Measurements from ENCODE around the gene CDH4. TPM values are rescaled to one million over a fixed set of nuclear protein-coding genes. Genes with fewer than 3 reads are reported as not detected.

Gene CDH4
- total RNA-seq, 1 donor from 2014 or later: not detected

DNA sequence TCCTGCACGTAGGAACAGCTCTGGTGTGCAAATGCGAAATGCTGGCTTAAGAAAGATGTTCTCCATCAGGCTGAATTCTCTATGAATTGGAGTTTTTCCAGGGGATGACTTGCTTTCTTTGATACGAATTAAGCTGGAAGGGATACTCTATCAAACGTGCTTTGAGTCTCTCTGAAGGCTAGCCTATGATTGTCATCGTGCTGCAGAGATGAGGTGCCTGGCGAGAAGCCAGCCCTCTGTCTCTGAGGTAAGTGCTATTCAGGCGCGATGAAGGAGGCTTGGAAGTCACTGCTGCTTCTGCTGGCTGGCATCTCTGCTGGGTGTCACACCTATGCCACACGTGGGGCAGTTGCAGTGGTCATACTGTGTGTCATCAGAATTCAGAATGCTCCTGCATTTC is 589.9 kb downstream of the CDH4 start:
- no peak overlapping the region for H3K4me3 ChIP-seq
- intact Hi-C loops (cut with DNase I): no loop called here
- H3K4me1 ChIP-seq: no peaks in the 10 kb centered on the region
- no peak for TF ChIP-seq CTCF (IDR thresholded peaks at IDR 0.05)
- H3K27me3 ChIP-seq: no peaks in the 10 kb centered on the region
- no peak overlapping the region for H3K27ac ChIP-seq
- H3K9me3 ChIP-seq: no peaks in the 10 kb centered on the region
- no peaks in the 10 kb centered on the region for H3K36me3 ChIP-seq
- DNase-seq (ENCODE audit: low spot score in 2 of 2): no peak

DNA sequence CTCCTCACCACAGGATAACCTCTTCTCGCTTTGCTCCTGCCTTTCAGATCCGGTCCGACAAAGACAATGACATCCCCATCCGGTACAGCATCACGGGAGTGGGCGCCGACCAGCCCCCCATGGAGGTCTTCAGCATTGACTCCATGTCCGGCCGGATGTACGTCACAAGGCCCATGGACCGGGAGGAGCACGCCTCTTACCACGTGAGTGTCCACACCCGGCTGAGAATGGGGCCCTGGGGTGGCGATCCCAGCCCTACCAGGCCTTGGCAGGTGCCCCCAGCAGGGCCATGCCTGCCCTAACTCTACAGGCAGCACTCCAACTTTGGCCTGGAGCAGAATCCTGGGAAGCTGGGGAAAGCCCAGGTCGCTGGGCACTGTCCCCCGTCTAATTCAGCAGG is 592.6 kb downstream of the CDH4 start:
- Histone ChIP-seq H3K36me3 (no peaks in the 10 kb centered on the region), H3K9me3 (no peaks in the 10 kb centered on the region), H3K27me3 (no peaks in the 10 kb centered on the region), H3K27ac (no peak overlapping the region), H3K4me3 (no peak overlapping the region), H3K4me1 (no peaks in the 10 kb centered on the region)
- no peak for DNase-seq (ENCODE audit: low spot score in 2 of 2)
- intact Hi-C loops (cut with DNase I): no loop called here
- no peak for TF ChIP-seq CTCF (IDR thresholded peaks at IDR 0.05)

- DNase-seq (ENCODE audit: low spot score in 2 of 2): no peak
- no peaks in the 10 kb centered on the region for H3K9me3 ChIP-seq
- no peak for TF ChIP-seq CTCF (IDR thresholded peaks at IDR 0.05)
- intact Hi-C loops (cut with DNase I): no loop called here
- H3K27me3 ChIP-seq: no peaks in the 10 kb centered on the region
- no peak overlapping the region for H3K27ac ChIP-seq
- H3K4me1 ChIP-seq: no peaks in the 10 kb centered on the region
- no peak overlapping the region for H3K4me3 ChIP-seq
- no peaks in the 10 kb centered on the region for H3K36me3 ChIP-seq
Observed at GRCh38 chr20:61845233-61845671, 593.2 kb downstream of the CDH4 start.

GRCh38 chr20:61846074-61846473 is 594.0 kb downstream of the CDH4 start:
- no peak for DNase-seq (ENCODE audit: low spot score in 2 of 2)
- Histone ChIP-seq H3K27me3 (no peaks in the 10 kb centered on the region), H3K4me1 (no peaks in the 10 kb centered on the region), H3K4me3 (no peak overlapping the region), H3K36me3 (no peaks in the 10 kb centered on the region), H3K27ac (no peak overlapping the region), H3K9me3 (no peaks in the 10 kb centered on the region)
- no peak for TF ChIP-seq CTCF (IDR thresholded peaks at IDR 0.05)
- intact Hi-C loops (cut with DNase I): no loop called here

DNA sequence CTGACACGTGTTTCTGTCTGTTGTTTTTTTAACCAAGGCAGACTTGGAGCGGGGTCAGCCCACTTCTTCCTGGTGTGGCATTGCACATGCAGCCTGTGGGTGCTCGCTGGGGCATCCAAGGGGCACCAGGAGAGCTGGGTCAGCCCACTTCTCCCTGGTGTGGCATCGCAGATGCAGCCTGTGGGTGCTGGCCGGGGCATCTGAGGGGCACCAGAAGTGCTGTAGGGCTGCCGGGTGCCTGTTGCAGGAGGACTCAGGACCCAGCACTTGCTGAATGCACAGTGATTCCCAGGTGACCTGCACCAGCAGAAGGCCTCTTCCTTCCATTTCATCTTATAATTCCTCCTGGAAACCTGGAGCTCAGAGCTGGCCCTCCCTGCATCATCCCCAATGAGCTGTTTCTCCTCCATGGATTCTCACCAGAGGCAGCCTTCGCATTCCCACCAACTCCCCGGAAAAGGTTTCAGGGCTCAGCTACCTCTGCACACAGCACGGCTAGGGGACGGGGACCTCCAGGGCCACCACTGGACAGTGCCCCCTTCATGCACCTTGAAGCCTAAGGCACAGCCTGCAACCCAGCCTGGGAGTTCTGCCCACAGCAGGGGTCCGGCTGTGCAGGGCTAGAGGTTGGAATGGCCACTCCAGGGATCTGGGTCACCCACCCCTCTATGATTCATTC is 594.8 kb downstream of the CDH4 start:
- TF ChIP-seq CTCF (IDR thresholded peaks at IDR 0.05): no peak
- no peaks in the 10 kb centered on the region for H3K27me3 ChIP-seq
- no peak overlapping the region for H3K27ac ChIP-seq
- H3K36me3 ChIP-seq: no peaks in the 10 kb centered on the region
- intact Hi-C loops (cut with DNase I): no loop called here
- H3K9me3 ChIP-seq: no peaks in the 10 kb centered on the region
- no peak for DNase-seq (ENCODE audit: low spot score in 2 of 2)
- H3K4me3 ChIP-seq: no peak overlapping the region
- H3K4me1 ChIP-seq: no peaks in the 10 kb centered on the region

DNA sequence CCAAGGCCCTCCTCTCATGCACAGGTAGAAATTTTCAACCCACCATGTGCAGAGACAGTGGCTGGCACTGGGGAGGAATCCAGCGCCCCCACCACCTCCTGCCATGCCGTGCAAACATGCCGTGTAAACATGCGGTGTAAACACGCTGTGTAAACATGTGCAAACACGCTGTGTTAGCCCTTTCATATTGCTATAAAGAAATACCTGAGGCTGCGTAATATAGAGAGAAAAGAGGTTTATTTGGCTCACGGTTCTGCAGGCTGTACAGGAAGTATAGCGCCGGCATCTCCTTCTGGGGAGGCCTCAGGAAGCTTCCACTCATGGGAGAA is 595.3 kb downstream of the CDH4 start:
- no peak for TF ChIP-seq CTCF (IDR thresholded peaks at IDR 0.05)
- DNase-seq (ENCODE audit: low spot score in 2 of 2): no peak
- no peak overlapping the region for H3K27ac ChIP-seq
- no peaks in the 10 kb centered on the region for H3K36me3 ChIP-seq
- no peaks in the 10 kb centered on the region for H3K27me3 ChIP-seq
- H3K4me3 ChIP-seq: no peak overlapping the region
- H3K4me1 ChIP-seq: no peaks in the 10 kb centered on the region
- H3K9me3 ChIP-seq: no peaks in the 10 kb centered on the region
- intact Hi-C loops (cut with DNase I): no loop called here
